Measurements from ENCODE around the gene ZNF236.
"Not testable (repeated sequence)": the region's sequence is repeated elsewhere in the genome, so short reads cannot be mapped to it uniquely, and the experiment has no call there.

Gene ZNF236

GRCh38 chr18:76953583-76954233 lies 131.4 kb downstream of the ZNF236 start:
- DNase-seq = no peak

GRCh38 chr18:76955524-76956170 lies 133.3 kb downstream of the ZNF236 start:
- DNase-seq = no peak

- no peak for DNase-seq
These were observed 134.3 kb downstream of the ZNF236 start for GRCh38 chr18:76956648-76957047.

- DNase-seq = no peak
These were observed 135.3 kb downstream of the ZNF236 start for GRCh38 chr18:76957384-76958355.

GRCh38 chr18:76958692-76959341 lies 136.5 kb downstream of the ZNF236 start:
- DNase-seq = no peak

- no peak for DNase-seq
These were observed 137.2 kb downstream of the ZNF236 start for GRCh38 chr18:76959605-76960004.

GRCh38 chr18:76960528-76961035 lies 138.2 kb downstream of the ZNF236 start:
- peak; percentile 26 for DNase-seq

GRCh38 chr18:76962851-76963250 lies 140.5 kb downstream of the ZNF236 start:
- no peak for DNase-seq

- DNase-seq = no peak
These were observed 141.6 kb downstream of the ZNF236 start for GRCh38 chr18:76963936-76964335.

GRCh38 chr18:76965555-76966151 lies 143.3 kb downstream of the ZNF236 start:
- not testable (repeated sequence) for DNase-seq

GRCh38 chr18:76967299-76967698 lies 144.9 kb downstream of the ZNF236 start:
- not testable (repeated sequence) for DNase-seq

GRCh38 chr18:76967721-76968472 lies 145.5 kb downstream of the ZNF236 start:
- no peak for DNase-seq

GRCh38 chr18:76970770-76971559 lies 148.6 kb downstream of the ZNF236 start:
- DNase-seq = no peak

- no peak for DNase-seq
These were observed 149.9 kb downstream of the ZNF236 start for GRCh38 chr18:76972241-76972640.

GRCh38 chr18:76972846-76973519 lies 150.6 kb downstream of the ZNF236 start:
- no peak for DNase-seq

GRCh38 chr18:76973520-76974266 lies 151.3 kb downstream of the ZNF236 start:
- DNase-seq = no peak

- no peak for DNase-seq
These were observed 152.0 kb downstream of the ZNF236 start for GRCh38 chr18:76974386-76974785.

GRCh38 chr18:76975577-76976110 lies 153.3 kb downstream of the ZNF236 start:
- no peak for DNase-seq

GRCh38 chr18:76977108-76977621 lies 154.8 kb downstream of the ZNF236 start:
- peak; percentile 67 for DNase-seq

Measured in NCI-H82 (cell line).